H1 (cell line): ENCODE results near the gene NMD3. TPM values are rescaled to one million over a fixed set of nuclear protein-coding genes. Genes with fewer than 3 reads are reported as not detected.

Experiments
- BACH1 ChIP-seq: IDR thresholded peaks from 2 replicates; pipeline ENCODE4 v1.6.1; 2012; ENCODE audit warnings: low read length, improper control_type of control experiment
- BCL11A ChIP-seq, 2 experiments: IDR thresholded peaks; one replicate each; pipeline ENCODE4 v1.6.1; 2011; ENCODE audit warnings: low read depth in 2 of 2, low read length in 2 of 2, mild to moderate bottlenecking in 2 of 2
- CBX5 ChIP-seq: fragments of 300-800, 300-1000 bp; sonication (generic); IDR thresholded peaks from 2 replicates; pipeline ENCODE4 v1.7.1; 2016; ENCODE audit warnings: antibody characterized with exemption, low read length, low read depth
- CHD7 ChIP-seq: fragments of 300-600 bp; sonication (generic); IDR thresholded peaks from 2 replicates; pipeline ENCODE4 v1.7.1; 2012; ENCODE audit warnings: low read length, moderate library complexity, mild to moderate bottlenecking, inconsistent platforms; ENCODE audit not compliant: insufficient replicate concordance
- CTCF ChIP-seq, 3 experiments: IDR thresholded peaks; 1 replicate in 2 of 3; 2 replicates in 1 of 3; pipeline versions ENCODE4 v1.5.1 to v1.6.1; 2011; ENCODE audit warnings: low read length in 3 of 3, mild to moderate bottlenecking in 3 of 3, inconsistent platforms in 2 of 3, low read depth in 1 of 3, moderate library complexity in 1 of 3; ENCODE audit not compliant: insufficient read depth in 1 of 3; ENCODE audit errors: control extremely low read depth in 1 of 3
- PHF8 ChIP-seq: fragments of 200-600 bp; sonication (generic); conservative IDR thresholded peaks from 2 replicates; pipeline ENCODE4 v1.7.1; 2012; ENCODE audit warnings: low read depth, mild to moderate bottlenecking, inconsistent platforms, low read length, moderate library complexity
- SUZ12 ChIP-seq: fragments of 200-600 bp; sonication (generic); IDR thresholded peaks from 2 replicates; pipeline ENCODE4 v1.6.1; 2012; ENCODE audit warnings: mild to moderate bottlenecking, inconsistent platforms, low read length, moderate library complexity, mixed read lengths
- ZNF274 ChIP-seq: IDR thresholded peaks from 2 replicates; pipeline ENCODE4 v1.7.0; 2012; ENCODE audit warnings: low read length, borderline replicate concordance; ENCODE audit errors: extremely low read depth
- polyA plus RNA-seq, 7 experiments: library from polyadenylated mRNA; depleted of rRNA in 3 of 7; stranded (reverse) in 5 of 7; unstranded in 2 of 7; fragments of >200 nt in 5 of 7; fragments of 200-250 nt in 2 of 7; gene quantifications; 1 replicate in 5 of 7; 2 replicates in 1 of 7; 4 replicates in 1 of 7; pipeline versions ENCODE4 v1.2.1 to v1.2.3, GENCODE V29; 2011 to 2013; ENCODE audit warnings: missing spikeins in 2 of 7, mixed read lengths in 2 of 7
- total RNA-seq: library from RNA; stranded (reverse); fragmentation: NEBNext Ultra II Directional; extraction: Animal tissue kit (Norgen Biotek cat#: 25700); gene quantifications from 2 replicates; pipeline ENCODE4 v1.2.1, GENCODE V29; 2021

The NMD3 gene
- total and polyA plus RNA-seq, 2 of the 8 experiments (the other 6 are each of a cell fraction or from before 2014, with no cell fraction given): 12.1 to 64.2 TPM

- TF ChIP-seq CHD7: no peak
- TF ChIP-seq ZNF274: no peak
- no peak for TF ChIP-seq SUZ12
- no peak for TF ChIP-seq BCL11A (IDR thresholded peaks at IDR 0.05; ENCODE audit: low read depth in 2 of 2, low read length in 2 of 2)
- no peak for TF ChIP-seq CTCF (IDR thresholded peaks at IDR 0.05; ENCODE audit: control extremely low read depth in 1 of 3, insufficient read depth in 1 of 3, low read depth in 1 of 3, low read length in 3 of 3)
- no peak for TF ChIP-seq BACH1
- TF ChIP-seq PHF8: no peak
- no peak for TF ChIP-seq CBX5
Measured at GRCh38 chr3:161253711-161254110, 32.6 kb downstream of the NMD3 start (continued).
